K562 (cell line): ENCODE results near the gene MBP. TPM values are rescaled to one million over a fixed set of nuclear protein-coding genes. Genes with fewer than 3 reads are reported as not detected.

Experiments
- ATAC-seq: fragments of 200-7000 bp; cut with Tn5 transposase; 3 replicates; pipeline ENCODE4 v1.9.1; 2020; ENCODE audit warnings: moderate library complexity
- BruUV-seq: library from RNA; stranded (reverse); fragments of 400-500 nt; replicated peaks from 2 replicates; lab custom pipeline; 2021; lab: Mats Ljungman, UMichigan
- CTCF ChIA-PET: fragments of 300-600 bp; formaldehyde crosslinking; extraction: SDS; loops from one replicate; lab custom pipeline; 2021; ENCODE audit warnings: low intra/inter-chr PET ratio; lab: Yijun Ruan, JAX
- POLR2A ChIA-PET: fragments of 300-600, 350-650 bp; sonication (Branson Sonifier 250); formaldehyde crosslinking; extraction: SDS; loops from one replicate; lab custom pipeline; 2021; ENCODE audit warnings: antibody characterized with exemption, inconsistent platforms; lab: Yijun Ruan, JAX
- DNase-seq, 4 experiments: peaks; one replicate each; pipeline versions ENCODE4 v3.0.0 to v3.0.0-alpha.2; 2011 to 2018; ENCODE audit warnings: low spot score in 3 of 4, mixed read lengths in 3 of 4; ENCODE audit errors: extremely low read depth in 1 of 4
- FAIRE-seq: peaks from 2 replicates; lab custom pipeline; 2011; peaks lifted over from hg19 to GRCh38; lab: Jason Lieb, UNC
- H2AFZ ChIP-seq: 2 replicates; pipeline ENCODE4 v1.6.0; 2011; ENCODE audit warnings: low read depth, low read length, control low read depth, inconsistent platforms
- H3K27ac ChIP-seq: fragments of 200-600 bp; 3 replicates; pipeline ENCODE4 v1.8.0; 2011; ENCODE audit warnings: low read depth, mild to moderate bottlenecking, control low read depth, inconsistent platforms, low read length, moderate library complexity, mixed read lengths; ENCODE audit errors: extremely low read depth
- H3K27me3 ChIP-seq, 2 experiments: fragments of 300-600 bp in 1 of 2; 2 replicates in 1 of 2; 3 replicates in 1 of 2; pipeline versions ENCODE4 v1.6.0 to v1.8.0; 2011; ENCODE audit warnings: inconsistent platforms in 2 of 2, low read length in 2 of 2, mild to moderate bottlenecking in 1 of 2, mixed read lengths in 1 of 2, moderate library complexity in 1 of 2; ENCODE audit not compliant: control insufficient read depth in 2 of 2, insufficient read depth in 2 of 2
- H3K36me3 ChIP-seq: fragments of 300-600 bp; 3 replicates; pipeline ENCODE4 v1.8.0; 2011; ENCODE audit warnings: mild to moderate bottlenecking, low read length, inconsistent platforms; ENCODE audit not compliant: control insufficient read depth, insufficient read depth
- H3K4me1 ChIP-seq, 2 experiments: fragments of 200-600 bp in 1 of 2; replicated peaks in 1 of 2; 2 replicates in 1 of 2; 3 replicates in 1 of 2; pipeline versions ENCODE4 v1.5.1 to v1.8.0; 2011; ENCODE audit warnings: inconsistent platforms in 2 of 2, low read length in 2 of 2, mild to moderate bottlenecking in 1 of 2, mixed read lengths in 1 of 2, moderate library complexity in 1 of 2; ENCODE audit not compliant: control insufficient read depth in 2 of 2, insufficient read depth in 2 of 2
- H3K4me2 ChIP-seq: 2 replicates; pipeline ENCODE4 v1.6.1; 2011; ENCODE audit warnings: low read length, control low read depth, inconsistent platforms, mixed read lengths; ENCODE audit not compliant: insufficient read depth
- H3K4me3 ChIP-seq: fragments of 200-600 bp; sonication (generic), shearing (Covaris generic); 2 replicates; pipeline ENCODE4 v1.5.1; 2016; ENCODE audit warnings: control low read depth, inconsistent platforms
- H3K79me2 ChIP-seq: fragments of 200-600 bp; 3 replicates; pipeline ENCODE4 v1.8.0; 2011; ENCODE audit warnings: low read length, inconsistent platforms; ENCODE audit not compliant: control insufficient read depth, insufficient read depth
- H3K9ac ChIP-seq, 2 experiments: 2 replicates each; pipeline versions ENCODE4 v1.6.0 to v1.6.1; 2011; ENCODE audit warnings: low read depth in 2 of 2, low read length in 2 of 2, control low read depth in 1 of 2, inconsistent platforms in 1 of 2, mild to moderate bottlenecking in 1 of 2, mixed read lengths in 1 of 2; ENCODE audit not compliant: insufficient read depth in 1 of 2
- H3K9me1 ChIP-seq: one replicate; pipeline ENCODE4 v1.6.0; 2011; ENCODE audit warnings: inconsistent platforms, mild to moderate bottlenecking, low read length, moderate library complexity; ENCODE audit not compliant: control insufficient read depth, insufficient read depth
- H3K9me3 ChIP-seq: replicated peaks from 2 replicates; pipeline ENCODE4 v1.5.1; 2011; ENCODE audit warnings: low read depth, low read length, inconsistent platforms; ENCODE audit not compliant: control insufficient read depth, insufficient read depth
- H4K20me1 ChIP-seq: replicated peaks from 2 replicates; pipeline ENCODE4 v1.6.1; 2011; ENCODE audit warnings: low read length, inconsistent platforms, mixed read lengths; ENCODE audit not compliant: control insufficient read depth, insufficient read depth
- EHMT2 ChIP-seq: fragments of 450-650 bp; IDR thresholded peaks from 2 replicates; pipeline ENCODE4 v1.6.1; 2018; ENCODE audit warnings: antibody characterized with exemption
- HOMEZ ChIP-seq: fragments of 250-450 bp; sonication (Bioruptor Pico); IDR thresholded peaks from 2 replicates; pipeline ENCODE4 v1.4.0; 2020; ENCODE audit warnings: mild to moderate bottlenecking, moderate library complexity
- PHB2 ChIP-seq: fragments of 450-650 bp; IDR thresholded peaks from 2 replicates; pipeline ENCODE4 v1.6.1; 2017; ENCODE audit warnings: low read depth
- PURB ChIP-seq: sonication (generic); formaldehyde crosslinking; IDR thresholded peaks from 2 replicates; pipeline ENCODE4 v1.9.0; 2021; ENCODE audit warnings: low read depth, mild to moderate bottlenecking, missing genetic modification reagents
- STAT5A ChIP-seq: IDR thresholded peaks from 2 replicates; pipeline ENCODE4 v1.6.1; 2012; ENCODE audit warnings: low read length, inconsistent platforms, borderline replicate concordance
- VEZF1 ChIP-seq: fragments of 200-800 bp; sonication (Bioruptor generic); IDR thresholded peaks from 2 replicates; pipeline ENCODE4 v1.6.1; 2017; ENCODE audit warnings: missing genetic modification characterization, missing compliant biosample characterization
- YBX1 ChIP-seq: fragments of 450-650 bp; IDR thresholded peaks from 2 replicates; pipeline ENCODE4 v1.7.1; 2016; ENCODE audit warnings: mild to moderate bottlenecking
- ZC3H8 ChIP-seq: fragments of 450-650 bp; IDR thresholded peaks from 2 replicates; pipeline ENCODE4 v1.6.1; 2017
- ZNF212 ChIP-seq: fragments of 450-650 bp; formaldehyde crosslinking; IDR thresholded peaks from 2 replicates; pipeline ENCODE4 v1.4.0; 2020; ENCODE audit warnings: mild to moderate bottlenecking
- ZNF395 ChIP-seq: fragments of 200-800 bp; sonication (Bioruptor generic); IDR thresholded peaks from 2 replicates; pipeline ENCODE4 v1.6.1; 2017; ENCODE audit warnings: missing genetic modification characterization, missing compliant biosample characterization
- WGBS: fragments of 100-300 bp; shearing (Covaris generic); methylation state at CpG from one replicate; pipeline ENCODE4 v1.1.6; 2016; ENCODE audit warnings: low coverage, mixed read lengths; ENCODE audit not compliant: insufficient coverage; ENCODE audit errors: missing lambda C conversion rate; 5-methylcytosine and 5-hydroxymethylcytosine counted together
- in situ Hi-C: fragments of 300-500 bp; cut with MboI; formaldehyde crosslinking; loops from 4 replicates; pipeline ENCODE4 v1.15.0; 2018; ENCODE audit warnings: inconsistent platforms, mixed read lengths
- intact Hi-C: fragments of 100-400 bp; cut with micrococcal nuclease; formaldehyde crosslinking; loops from 2 replicates; pipeline ENCODE4 v1.14.2; 2022
- polyA plus RNA-seq, 8 experiments: library from polyadenylated mRNA; depleted of rRNA in 4 of 8; stranded (reverse) in 5 of 8; unstranded in 3 of 8; fragments of >200 nt; fragmentation: Nextera tagmentation in 2 of 8; fragmentation: Illumina TruSeq in 1 of 8; extraction: Ambion mirVana in 2 of 8; extraction: Trizol in 1 of 8; gene quantifications; 2 replicates each; pipeline versions ENCODE4 v1.2.1 to v1.2.3, GENCODE V29; 2011 to 2014; ENCODE audit warnings: inconsistent platforms in 1 of 8, missing spikeins in 1 of 8
- total RNA-seq, 7 experiments: library from RNA; depleted of rRNA in 6 of 7; stranded (reverse); fragments of >200 nt in 6 of 7; fragmentation: Illumina TruSeq in 2 of 7; extraction: Trizol in 2 of 7; gene quantifications; 2 replicates each; pipeline versions ENCODE4 v1.2.1 to v1.2.3, GENCODE V29; 2011 to 2021; ENCODE audit warnings: low replicate concordance in 1 of 7
- TF ChIP-seq, protein P1 (sequence below): fragments of 450-650 bp; formaldehyde crosslinking; IDR thresholded peaks from 2 replicates; pipeline ENCODE4 v1.4.0; 2020; ENCODE audit warnings: mild to moderate bottlenecking, moderate library complexity

MBP gene
- total and polyA plus RNA-seq, 9 of the 15 experiments (the other 6 are each of a cell fraction or from before 2014, with no cell fraction given), result 0.09 TPM; not detected in 8

- TF ChIP-seq, protein P1, sequence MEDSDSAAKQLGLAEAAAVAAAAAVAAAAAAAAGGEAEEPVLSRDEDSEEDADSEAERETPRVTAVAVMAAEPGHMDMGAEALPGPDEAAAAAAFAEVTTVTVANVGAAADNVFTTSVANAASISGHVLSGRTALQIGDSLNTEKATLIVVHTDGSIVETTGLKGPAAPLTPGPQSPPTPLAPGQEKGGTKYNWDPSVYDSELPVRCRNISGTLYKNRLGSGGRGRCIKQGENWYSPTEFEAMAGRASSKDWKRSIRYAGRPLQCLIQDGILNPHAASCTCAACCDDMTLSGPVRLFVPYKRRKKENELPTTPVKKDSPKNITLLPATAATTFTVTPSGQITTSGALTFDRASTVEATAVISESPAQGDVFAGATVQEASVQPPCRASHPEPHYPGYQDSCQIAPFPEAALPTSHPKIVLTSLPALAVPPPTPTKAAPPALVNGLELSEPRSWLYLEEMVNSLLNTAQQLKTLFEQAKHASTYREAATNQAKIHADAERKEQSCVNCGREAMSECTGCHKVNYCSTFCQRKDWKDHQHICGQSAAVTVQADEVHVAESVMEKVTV (CRISPR knock-in tag), result no peak
Observed at GRCh38 chr18:77052297-77052982, 80.1 kb downstream of the MBP start (continued).

DNA sequence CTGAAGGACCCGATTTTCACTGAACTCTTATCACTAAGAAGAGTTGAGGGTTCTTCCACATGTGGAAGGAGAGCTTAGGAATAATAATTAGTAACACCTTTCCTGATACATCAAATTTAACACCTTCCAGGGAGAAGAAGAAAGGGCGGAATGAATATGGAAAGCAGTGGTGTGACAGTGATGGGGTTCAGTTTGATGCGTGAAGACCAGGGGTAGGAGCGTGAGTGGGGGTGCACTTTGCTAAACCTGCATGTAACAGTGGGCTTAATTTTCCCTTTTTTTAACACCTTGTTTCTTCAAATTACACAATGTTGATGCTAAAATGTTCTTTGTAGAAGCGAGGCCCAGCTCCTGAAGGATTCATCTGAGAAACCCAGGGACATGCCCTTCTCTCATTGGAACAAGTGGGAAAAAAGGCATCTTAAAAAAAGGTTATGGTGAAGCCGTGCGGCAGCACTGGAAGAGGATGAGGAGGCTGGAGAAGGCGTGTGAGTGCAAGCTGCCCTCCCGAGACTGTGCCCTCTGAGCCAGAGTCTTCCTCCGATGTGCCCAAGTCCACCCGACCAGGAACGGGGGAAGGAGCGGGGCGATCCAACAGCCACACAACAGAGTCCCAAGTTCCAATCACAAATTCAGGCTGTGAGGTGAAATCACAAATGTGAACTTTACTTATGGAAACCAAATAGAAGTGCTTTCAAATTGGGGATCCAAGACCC, 80.8 kb downstream of the MBP start:
- in situ Hi-C loops, result no loop called here
- no TSS peak for BruUV-seq
- H3K9ac ChIP-seq, result no peak overlapping the region
- H3K36me3 ChIP-seq, result no peaks in the 10 kb centered on the region
- no peaks in the 10 kb centered on the region for H3K9me3 ChIP-seq
- CTCF ChIA-PET, result no interaction called here
- DNase-seq (no peak), FAIRE-seq (no peak), ATAC-seq (no peak)
- no peak overlapping the region for H3K4me3 ChIP-seq
- no peak overlapping the region for H2AFZ ChIP-seq
- intact Hi-C loops, result loop anchor here (10.0 kb wide), 1 partner anchor 47 kb away; no protein-coding TSS in a partner anchor
- WGBS, result 5% methylated on average over 9 of the region's 14 CpGs
- no peak for TF ChIP-seq ZNF395 (CRISPR knock-in tag)
- TF ChIP-seq ZC3H8, result no peak
- no peak for TF ChIP-seq PHB2
- no peak for TF ChIP-seq YBX1
- no peak for TF ChIP-seq EHMT2
- TF ChIP-seq PURB (CRISPR knock-in tag), result no peak
- no peak for TF ChIP-seq HOMEZ (CRISPR knock-in tag)
- TF ChIP-seq STAT5A, result no peak
- TF ChIP-seq ZNF212 (CRISPR knock-in tag), result no peak
- no peak for TF ChIP-seq VEZF1 (CRISPR knock-in tag)
- H3K27ac ChIP-seq, result no peak overlapping the region
- H3K27me3 ChIP-seq, result peaks cover 8 to 40% of the 10 kb centered on the region in 2 experiments; a peak in 4 of 5 replicates
- no peaks in the 10 kb centered on the region for H3K79me2 ChIP-seq
- H3K9me1 ChIP-seq, result no peaks in the 10 kb centered on the region
- no peaks in the 10 kb centered on the region for H3K4me1 ChIP-seq
- no peak overlapping the region for H3K4me2 ChIP-seq
- POLR2A ChIA-PET, result no interaction called here
- H4K20me1 ChIP-seq, result no peaks in the 10 kb centered on the region
